ENCODE measurements around the gene ITFG1. TPM values are rescaled to one million over a fixed set of nuclear protein-coding genes. Genes with fewer than 3 reads are reported as not detected.
"Not testable (repeated sequence)": the region's sequence is repeated elsewhere in the genome, so short reads cannot be mapped to it uniquely, and the experiment has no call there.

The ITFG1 gene
- total RNA-seq, 1 experiment from 2014 or later = 18.0 TPM

DNA sequence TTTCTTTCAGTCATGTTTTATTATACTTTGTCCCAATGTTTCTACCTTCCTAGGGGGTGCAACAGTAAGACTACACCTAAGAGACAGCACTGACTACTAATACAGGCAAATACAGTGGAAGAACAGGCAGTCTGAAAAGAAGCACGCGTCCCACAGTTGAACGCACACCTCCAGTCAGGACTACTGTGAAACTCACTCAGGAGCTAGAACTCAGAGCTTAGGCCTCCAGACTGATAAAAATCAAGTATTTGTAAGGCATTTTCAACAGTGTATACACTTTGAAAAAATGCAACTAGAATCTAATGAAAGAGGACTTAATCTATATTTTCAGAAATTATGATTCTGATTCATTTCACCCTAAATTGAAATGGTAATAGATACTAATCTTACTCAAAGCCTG, 14.4 kb downstream of the ITFG1 start:
- Mint-ChIP-seq H3K27ac (no peak overlapping the region), H3K4me3 (no peak overlapping the region), H3K36me3 (ENCODE audit: insufficient read depth in 1 of 3, low read depth in 3 of 3) (peaks cover 11 to 30% (median 29%) of the 10 kb centered on the region in 3 experiments), H3K4me1 (peaks cover under 1 to 2% of the 10 kb centered on the region in 2 experiments), H3K9me3 (peaks cover 5 to 10% of the 10 kb centered on the region in 2 experiments; a peak in 4 of 5 replicates), H3K27me3 (ENCODE audit: low read depth) (no peaks in the 10 kb centered on the region)
- Histone ChIP-seq H4K5ac (ENCODE audit: insufficient read length, low read depth, low read length) (no peak overlapping the region), H3K9me3 (ENCODE audit: control insufficient read depth, low read depth, low read length) (no peaks in the 10 kb centered on the region), H2BK5ac (ENCODE audit: insufficient read length, low read length) (no peak overlapping the region), H3K79me1 (ENCODE audit: insufficient read depth, low read depth, low read length, poor library complexity, severe bottlenecking) (no peaks in the 10 kb centered on the region), H2AK5ac (ENCODE audit: insufficient read length, low read length) (no peak overlapping the region), H3K18ac (ENCODE audit: insufficient read length, low read depth, low read length) (no peak overlapping the region), H2BK120ac (ENCODE audit: low read depth, low read length, poor library complexity, severe bottlenecking) (no peak overlapping the region), H2BK20ac (ENCODE audit: low read depth, low read length, poor library complexity, severe bottlenecking) (no peak overlapping the region), H3K56ac (ENCODE audit: insufficient read length, low read depth, low read length) (no peak overlapping the region), H3T11ph (ENCODE audit: low read length) (no peak overlapping the region), H3K27me3 (ENCODE audit: insufficient read depth, low read length) (no peaks in the 10 kb centered on the region), H3K23ac (ENCODE audit: insufficient read length, low read depth, low read length) (no peak overlapping the region), H3K23me2 (ENCODE audit: insufficient read length, low read depth, low read length, poor library complexity, severe bottlenecking) (no peaks in the 10 kb centered on the region), H2AFZ (ENCODE audit: low read length) (no peak overlapping the region), H4K8ac (replicated peaks; ENCODE audit: insufficient read length, low read depth, low read length) (no peak overlapping the region), H3K4ac (ENCODE audit: low read depth, low read length) (no peak overlapping the region), H2BK15ac (ENCODE audit: low read depth, low read length) (no peak overlapping the region), H4K91ac (ENCODE audit: insufficient read length, low read depth, low read length) (no peak overlapping the region), H3K9ac (ENCODE audit: extremely low read depth, insufficient read length, low read length) (no peak overlapping the region), H3K4me2 (ENCODE audit: insufficient read depth, insufficient read length, low read length) (no peak overlapping the region), H3K4me1 (ENCODE audit: insufficient read depth, low read length) (no peaks in the 10 kb centered on the region), H3K79me2 (ENCODE audit: insufficient read depth, low read length) (no peaks in the 10 kb centered on the region), H2BK12ac (ENCODE audit: insufficient read length, low read depth, low read length) (no peak overlapping the region), H3K27ac (ENCODE audit: insufficient read length, low read depth, low read length) (no peak overlapping the region), H4K20me1 (ENCODE audit: control insufficient read depth, insufficient read depth, insufficient read length) (no peaks in the 10 kb centered on the region), H3K14ac (ENCODE audit: insufficient read depth, low read length) (no peak overlapping the region)
- TF ChIP-seq, protein P1, sequence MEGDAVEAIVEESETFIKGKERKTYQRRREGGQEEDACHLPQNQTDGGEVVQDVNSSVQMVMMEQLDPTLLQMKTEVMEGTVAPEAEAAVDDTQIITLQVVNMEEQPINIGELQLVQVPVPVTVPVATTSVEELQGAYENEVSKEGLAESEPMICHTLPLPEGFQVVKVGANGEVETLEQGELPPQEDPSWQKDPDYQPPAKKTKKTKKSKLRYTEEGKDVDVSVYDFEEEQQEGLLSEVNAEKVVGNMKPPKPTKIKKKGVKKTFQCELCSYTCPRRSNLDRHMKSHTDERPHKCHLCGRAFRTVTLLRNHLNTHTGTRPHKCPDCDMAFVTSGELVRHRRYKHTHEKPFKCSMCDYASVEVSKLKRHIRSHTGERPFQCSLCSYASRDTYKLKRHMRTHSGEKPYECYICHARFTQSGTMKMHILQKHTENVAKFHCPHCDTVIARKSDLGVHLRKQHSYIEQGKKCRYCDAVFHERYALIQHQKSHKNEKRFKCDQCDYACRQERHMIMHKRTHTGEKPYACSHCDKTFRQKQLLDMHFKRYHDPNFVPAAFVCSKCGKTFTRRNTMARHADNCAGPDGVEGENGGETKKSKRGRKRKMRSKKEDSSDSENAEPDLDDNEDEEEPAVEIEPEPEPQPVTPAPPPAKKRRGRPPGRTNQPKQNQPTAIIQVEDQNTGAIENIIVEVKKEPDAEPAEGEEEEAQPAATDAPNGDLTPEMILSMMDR (conservative IDR thresholded peaks at IDR 0.05) = no peak
- DNase-seq = no peak
- WGBS (ENCODE audit: extremely low coverage, insufficient read length, low lambda C conversion rate) = no CpG with 5 or more reads among the region's 3 CpGs

DNA sequence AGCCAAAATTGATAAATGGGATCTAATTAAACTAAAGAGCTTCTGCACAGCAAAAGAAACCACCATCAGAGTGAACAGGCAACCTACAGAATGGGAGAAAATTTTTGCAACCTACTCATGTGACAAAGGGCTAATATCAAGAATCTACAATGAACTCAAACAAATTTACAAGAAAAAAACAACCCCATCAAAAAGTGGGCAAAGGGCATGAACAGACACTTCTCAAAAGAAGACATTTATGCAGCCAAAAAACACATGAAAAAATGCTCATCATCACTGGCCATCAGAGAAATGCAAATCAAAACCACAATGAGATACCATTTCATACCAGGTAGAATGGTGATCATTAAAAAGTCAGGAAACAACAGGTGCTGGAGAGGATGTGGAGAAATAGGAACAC, 18.0 kb downstream of the ITFG1 start:
- not testable (repeated sequence) for H3K18ac ChIP-seq (ENCODE audit: insufficient read length, low read depth, low read length); H4K5ac ChIP-seq (ENCODE audit: insufficient read length, low read depth, low read length); H2BK5ac ChIP-seq (ENCODE audit: insufficient read length, low read length); H2BK12ac ChIP-seq (ENCODE audit: insufficient read length, low read depth, low read length); H3T11ph ChIP-seq (ENCODE audit: low read length); H2AK5ac ChIP-seq (ENCODE audit: insufficient read length, low read length); H4K20me1 ChIP-seq (ENCODE audit: control insufficient read depth, insufficient read depth, insufficient read length); DNase-seq; H3K27ac ChIP-seq (ENCODE audit: insufficient read length, low read depth, low read length); H3K23ac ChIP-seq (ENCODE audit: insufficient read length, low read depth, low read length); H3K4me3 Mint-ChIP-seq; H3K56ac ChIP-seq (ENCODE audit: insufficient read length, low read depth, low read length); H3K79me2 ChIP-seq (ENCODE audit: insufficient read depth, low read length); H3K4ac ChIP-seq (ENCODE audit: low read depth, low read length); H4K91ac ChIP-seq (ENCODE audit: insufficient read length, low read depth, low read length); H4K8ac ChIP-seq (replicated peaks; ENCODE audit: insufficient read length, low read depth, low read length); H3K14ac ChIP-seq (ENCODE audit: insufficient read depth, low read length); H2BK20ac ChIP-seq (ENCODE audit: low read depth, low read length, poor library complexity, severe bottlenecking); H3K4me2 ChIP-seq (ENCODE audit: insufficient read depth, insufficient read length, low read length); H2BK15ac ChIP-seq (ENCODE audit: low read depth, low read length); H3K23me2 ChIP-seq (ENCODE audit: insufficient read length, low read depth, low read length, poor library complexity, severe bottlenecking); H3K27me3 ChIP-seq (ENCODE audit: insufficient read depth, low read length); H2BK120ac ChIP-seq (ENCODE audit: low read depth, low read length, poor library complexity, severe bottlenecking); H3K4me1 ChIP-seq (ENCODE audit: insufficient read depth, low read length); H2AFZ ChIP-seq (ENCODE audit: low read length); H3K27ac Mint-ChIP-seq; H3K9me3 ChIP-seq (ENCODE audit: control insufficient read depth, low read depth, low read length); H3K9ac ChIP-seq (ENCODE audit: extremely low read depth, insufficient read length, low read length); H3K4me1 Mint-ChIP-seq; H3K27me3 Mint-ChIP-seq (ENCODE audit: low read depth); H3K79me1 ChIP-seq (ENCODE audit: insufficient read depth, low read depth, low read length, poor library complexity, severe bottlenecking)
- Mint-ChIP-seq H3K9me3 (peaks cover 5 to 13% of the 10 kb centered on the region in 2 experiments; a peak in 4 of 5 replicates), H3K36me3 (ENCODE audit: insufficient read depth in 1 of 3, low read depth in 3 of 3) (peaks cover 24 to 39% (median 31%) of the 10 kb centered on the region in 3 experiments)
